ENCODE data around the gene MYH6. TPM values are rescaled to one million over a fixed set of nuclear protein-coding genes. Genes with fewer than 3 reads are reported as not detected.

MYH6 gene
- total and polyA plus RNA-seq, 7 donors, result 44.1 to 532 (median 138) TPM

GRCh38 chr14:23385244-23385641 lies 22.8 kb downstream of the MYH6 start:
- H3K36me3 ChIP-seq (ENCODE audit: insufficient read depth in 1 of 2, low read depth in 1 of 2), result peaks cover 5 to 66% of the 10 kb centered on the region in 2 donors
- 67 to 81% (median 73%) methylated on average over 2 of the region's 2 CpGs for WGBS, 3 donors
- intact Hi-C loops (cut with DNase I), result no loop called here
- peaks cover 0 to 5% (median 0%) of the 10 kb centered on the region in 3 donors for H3K27me3 ChIP-seq (ENCODE audit: insufficient read depth in 3 of 3, low read length in 2 of 3)
- TF ChIP-seq, protein P1, sequence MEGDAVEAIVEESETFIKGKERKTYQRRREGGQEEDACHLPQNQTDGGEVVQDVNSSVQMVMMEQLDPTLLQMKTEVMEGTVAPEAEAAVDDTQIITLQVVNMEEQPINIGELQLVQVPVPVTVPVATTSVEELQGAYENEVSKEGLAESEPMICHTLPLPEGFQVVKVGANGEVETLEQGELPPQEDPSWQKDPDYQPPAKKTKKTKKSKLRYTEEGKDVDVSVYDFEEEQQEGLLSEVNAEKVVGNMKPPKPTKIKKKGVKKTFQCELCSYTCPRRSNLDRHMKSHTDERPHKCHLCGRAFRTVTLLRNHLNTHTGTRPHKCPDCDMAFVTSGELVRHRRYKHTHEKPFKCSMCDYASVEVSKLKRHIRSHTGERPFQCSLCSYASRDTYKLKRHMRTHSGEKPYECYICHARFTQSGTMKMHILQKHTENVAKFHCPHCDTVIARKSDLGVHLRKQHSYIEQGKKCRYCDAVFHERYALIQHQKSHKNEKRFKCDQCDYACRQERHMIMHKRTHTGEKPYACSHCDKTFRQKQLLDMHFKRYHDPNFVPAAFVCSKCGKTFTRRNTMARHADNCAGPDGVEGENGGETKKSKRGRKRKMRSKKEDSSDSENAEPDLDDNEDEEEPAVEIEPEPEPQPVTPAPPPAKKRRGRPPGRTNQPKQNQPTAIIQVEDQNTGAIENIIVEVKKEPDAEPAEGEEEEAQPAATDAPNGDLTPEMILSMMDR (IDR thresholded peaks at IDR 0.05), result no peak
- no peak overlapping the region for H3K4me3 ChIP-seq
- DNase-seq (no peak), ATAC-seq (no peak)
- H3K4me1 ChIP-seq, result no peaks in the 10 kb centered on the region
- no peaks in the 10 kb centered on the region for H3K9me3 ChIP-seq
- H3K27ac ChIP-seq, result no peak overlapping the region

GRCh38 chr14:23384364-23385080 lies 23.6 kb downstream of the MYH6 start:
- no peaks in the 10 kb centered on the region for H3K4me1 ChIP-seq
- intact Hi-C loops (cut with DNase I), result no loop called here
- DNase-seq (no peak), ATAC-seq (no peak)
- no peak overlapping the region for H3K27ac ChIP-seq
- H3K36me3 ChIP-seq (ENCODE audit: insufficient read depth in 1 of 2, low read depth in 1 of 2), result peaks cover 5 to 63% of the 10 kb centered on the region in 2 donors
- TF ChIP-seq, protein P1 (IDR thresholded peaks at IDR 0.05), result no peak
- no peak overlapping the region for H3K4me3 ChIP-seq
- H3K9me3 ChIP-seq, result no peaks in the 10 kb centered on the region
- H3K27me3 ChIP-seq (ENCODE audit: insufficient read depth in 3 of 3, low read length in 2 of 3), result peaks cover 0 to 5% (median 0%) of the 10 kb centered on the region in 3 donors
- 84 to 92% (median 88%) methylated on average over 28 to 29 of the region's 29 CpGs for WGBS, 3 donors

GRCh38 chr14:23382731-23383440 lies 25.2 kb downstream of the MYH6 start:
- no peak overlapping the region for H3K27ac ChIP-seq
- intact Hi-C loops (cut with DNase I), result no loop called here
- peaks cover 0 to 5% (median 0%) of the 10 kb centered on the region in 3 donors for H3K27me3 ChIP-seq (ENCODE audit: insufficient read depth in 3 of 3, low read length in 2 of 3)
- H3K4me3 ChIP-seq, result no peak overlapping the region
- WGBS, 3 donors, result 72 to 85% (median 78%) methylated on average over 10 of the region's 10 CpGs
- peaks cover 3 to 56% of the 10 kb centered on the region in 2 donors for H3K36me3 ChIP-seq (ENCODE audit: insufficient read depth in 1 of 2, low read depth in 1 of 2)
- H3K9me3 ChIP-seq, result no peaks in the 10 kb centered on the region
- ATAC-seq (no peak), DNase-seq (no peak)
- TF ChIP-seq, protein P1 (IDR thresholded peaks at IDR 0.05), result no peak
- H3K4me1 ChIP-seq, result no peaks in the 10 kb centered on the region

DNA sequence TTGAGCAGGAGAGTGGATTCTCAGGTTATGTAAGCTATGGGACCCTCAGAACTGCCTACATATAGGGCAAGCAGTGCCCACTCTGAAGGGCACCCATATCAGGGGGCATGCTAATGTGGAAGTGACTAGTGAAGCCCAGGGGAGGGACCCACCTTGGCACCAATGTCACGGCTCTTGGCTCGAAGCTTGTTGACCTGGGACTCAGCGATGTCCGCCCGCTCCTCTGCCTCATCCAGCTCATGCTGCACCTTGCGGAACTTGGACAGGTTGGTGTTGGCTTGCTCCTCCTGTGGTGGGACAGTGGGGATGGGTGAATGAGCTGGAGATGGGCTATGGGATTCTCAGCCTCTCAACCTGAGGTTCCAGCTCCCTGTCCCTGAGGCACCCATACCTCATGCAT lies 25.8 kb downstream of the MYH6 start:
- WGBS, 3 donors, result 86 to 91% (median 89%) methylated on average over 6 of the region's 6 CpGs
- ATAC-seq, result no peak
- H3K27me3 ChIP-seq (ENCODE audit: insufficient read depth in 3 of 3, low read length in 2 of 3), result peaks cover 0 to 5% (median 0%) of the 10 kb centered on the region in 3 donors
- no peak overlapping the region for H3K4me3 ChIP-seq
- TF ChIP-seq, protein P1 (IDR thresholded peaks at IDR 0.05), result no peak
- H3K36me3 ChIP-seq (ENCODE audit: insufficient read depth in 1 of 2, low read depth in 1 of 2), result peaks cover 3 to 53% of the 10 kb centered on the region in 2 donors
- DNase-seq, result no peak
- H3K27ac ChIP-seq, result no peak overlapping the region
- H3K4me1 ChIP-seq, result no peaks in the 10 kb centered on the region
- intact Hi-C loops (cut with DNase I), result no loop called here
- no peaks in the 10 kb centered on the region for H3K9me3 ChIP-seq
